GM21529 (cell line): ENCODE data around the gene ARPC5.
"Not testable (repeated sequence)": the region's sequence is repeated elsewhere in the genome, so short reads cannot be mapped to it uniquely, and the experiment has no call there.

Source experiments
- ATAC-seq: cut with Tn5 transposase; IDR thresholded peaks from one replicate; pipeline ENCODE4 v1.9.1; 2021; ENCODE audit not compliant: unreplicated experiment

ARPC5 gene

DNA sequence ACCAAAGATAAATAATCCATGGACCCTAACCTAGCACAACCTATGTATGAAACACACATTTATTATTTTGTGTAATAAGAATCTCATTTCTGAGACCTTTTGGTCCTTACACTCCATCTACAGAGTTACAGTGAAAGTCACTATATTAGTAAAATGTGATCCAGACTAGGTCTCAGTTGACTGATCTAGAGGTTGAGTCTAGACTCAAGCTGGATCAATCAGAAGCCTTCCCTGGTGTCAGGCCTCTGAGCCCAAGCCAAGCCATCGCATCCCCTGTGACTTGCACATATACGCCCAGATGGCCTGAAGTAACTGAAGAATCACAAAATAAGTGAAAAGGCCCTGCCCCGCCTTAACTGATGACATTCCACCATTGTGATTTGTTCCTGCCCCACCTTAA is 22.6 kb downstream of the ARPC5 start:
- ATAC-seq: not testable (repeated sequence)

DNA sequence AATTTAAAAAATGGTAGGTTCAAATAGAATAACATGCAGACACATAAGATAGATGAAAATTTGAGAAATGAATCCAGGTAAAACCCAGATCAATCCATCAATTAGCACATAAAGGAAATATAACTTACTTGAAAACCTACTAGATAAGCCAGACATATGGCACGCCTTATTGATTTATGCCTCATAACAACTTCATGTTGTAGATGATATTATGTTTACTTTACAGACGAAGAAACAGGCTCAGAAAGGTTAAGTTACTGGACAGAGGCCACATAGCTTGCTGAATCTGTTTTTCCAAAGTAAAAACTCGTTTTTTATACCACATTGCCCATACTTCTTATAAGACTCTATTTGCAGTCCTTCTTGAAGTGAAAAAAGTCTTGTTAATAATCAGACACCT is 23.2 kb downstream of the ARPC5 start:
- no peak for ATAC-seq

DNA sequence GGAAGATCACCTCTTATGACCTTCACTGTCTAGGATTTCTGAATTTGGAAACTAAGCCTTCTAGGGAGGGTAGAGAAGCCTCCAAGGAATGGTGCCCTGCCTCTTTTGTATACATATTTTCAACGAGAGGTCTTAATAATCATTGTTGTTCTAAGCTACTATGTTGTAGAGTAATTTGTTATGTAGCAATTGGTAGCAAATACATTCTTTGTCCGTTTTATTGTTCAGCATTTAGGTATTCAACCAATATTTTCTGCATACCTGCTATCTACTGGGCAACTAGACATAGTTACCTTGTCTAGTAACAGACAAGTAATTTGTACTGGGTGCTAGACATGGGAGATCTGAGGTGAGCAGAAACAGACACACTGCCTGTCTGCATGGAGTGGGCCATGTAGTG is 24.6 kb downstream of the ARPC5 start:
- ATAC-seq: no peak

DNA sequence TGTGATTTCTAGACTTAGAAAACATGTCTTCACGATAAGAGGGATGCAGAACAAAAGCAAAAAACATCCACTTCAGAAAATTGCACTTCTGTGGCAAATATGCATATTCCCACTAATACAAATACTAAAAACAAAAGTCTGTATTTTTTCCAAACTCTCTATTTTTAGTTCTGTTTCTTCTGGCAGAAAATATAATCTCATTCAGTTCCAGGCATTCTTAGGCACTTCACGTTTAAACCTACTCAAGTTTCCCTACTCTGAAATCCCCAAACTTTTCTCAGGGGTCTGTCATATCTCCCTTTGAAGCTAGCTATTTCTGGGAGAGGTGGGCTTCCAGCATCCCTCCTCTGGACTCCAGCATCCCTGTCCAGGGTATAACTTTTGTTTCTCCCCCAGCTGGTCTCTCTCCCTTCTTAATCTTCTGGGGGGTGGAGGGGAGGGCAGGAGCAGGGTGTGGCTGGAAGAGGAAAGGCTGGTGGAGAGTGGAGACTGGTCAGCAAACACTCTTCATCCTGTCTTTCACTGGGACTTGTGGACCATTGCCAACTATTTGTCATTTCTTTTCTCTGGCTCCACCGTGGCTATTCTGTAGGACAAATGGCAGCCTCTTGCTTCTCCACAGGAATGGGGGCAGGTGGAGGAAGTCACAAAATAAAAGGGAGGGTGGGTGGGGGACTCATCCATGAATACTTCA is 25.7 kb downstream of the ARPC5 start:
- ATAC-seq: no peak

DNA sequence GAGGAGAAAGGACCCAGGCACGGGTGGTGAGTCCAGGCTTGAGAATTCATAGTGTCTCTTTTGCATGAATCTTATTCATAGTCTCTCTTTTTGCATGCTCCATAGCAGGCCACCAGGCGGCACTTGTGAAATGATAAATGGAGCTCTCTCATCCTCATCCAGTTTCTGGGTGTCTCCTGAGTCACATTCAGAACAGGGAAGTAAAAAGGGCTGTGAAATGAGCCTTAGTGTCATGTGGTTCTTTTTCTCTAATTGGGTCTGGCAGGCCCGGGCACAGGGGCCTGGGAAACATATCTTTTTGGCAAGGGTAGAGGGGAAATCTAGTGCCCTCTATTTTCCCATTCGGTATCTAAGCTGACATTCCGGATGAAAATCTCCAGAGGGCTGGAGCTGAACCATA is 26.3 kb downstream of the ARPC5 start:
- peak; percentile 55 for ATAC-seq

DNA sequence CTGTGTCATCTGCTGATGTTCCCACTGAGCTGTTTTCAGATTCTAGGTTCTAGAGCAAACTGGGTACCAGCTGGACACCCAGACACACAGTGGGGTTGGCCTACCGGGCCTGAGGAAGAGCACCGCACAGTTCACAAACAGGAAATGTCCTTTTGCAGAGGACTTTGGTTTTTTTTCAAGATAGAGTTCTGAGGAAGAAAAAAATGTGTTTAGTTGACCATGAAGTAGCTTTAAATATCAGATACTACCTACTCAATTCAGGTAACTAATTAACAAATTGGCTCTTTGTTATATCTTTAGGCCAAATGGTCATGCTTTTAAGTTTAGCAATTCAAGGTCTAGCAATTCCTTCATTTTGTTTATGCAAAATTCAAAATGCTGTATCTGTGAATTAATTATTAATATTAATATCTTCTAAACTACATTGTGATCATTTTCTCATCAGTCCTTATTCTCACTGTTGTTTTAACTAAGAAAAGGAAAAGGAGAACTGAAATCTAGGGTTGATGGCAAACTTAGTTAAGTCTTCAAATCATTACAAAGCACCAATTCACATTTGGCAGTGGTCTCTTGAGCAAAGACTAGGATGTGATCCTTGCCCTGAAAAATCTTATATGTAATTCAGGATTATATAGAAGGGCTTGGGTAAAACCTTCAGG is 28.1 kb downstream of the ARPC5 start:
- peak; percentile 37 for ATAC-seq

DNA sequence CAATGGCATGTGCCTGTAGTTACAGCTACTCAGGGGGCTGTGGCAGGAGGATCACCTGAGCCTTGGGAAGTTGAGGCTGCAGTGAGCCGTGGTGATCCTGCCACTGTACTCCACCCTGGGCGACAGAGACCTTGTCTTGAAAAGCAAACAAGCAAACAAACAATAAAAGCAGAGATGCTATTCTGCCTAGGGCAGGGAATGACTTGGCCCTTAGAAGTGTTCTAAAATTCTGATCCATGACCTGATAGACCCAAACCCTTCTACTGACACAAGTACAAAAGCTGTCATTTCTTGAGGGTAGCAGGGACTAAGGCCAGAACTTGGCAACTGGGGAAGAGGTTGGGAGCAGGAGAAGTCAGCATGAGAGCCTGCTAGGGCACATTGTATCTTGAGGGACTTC is 29.7 kb downstream of the ARPC5 start:
- ATAC-seq: no peak

DNA sequence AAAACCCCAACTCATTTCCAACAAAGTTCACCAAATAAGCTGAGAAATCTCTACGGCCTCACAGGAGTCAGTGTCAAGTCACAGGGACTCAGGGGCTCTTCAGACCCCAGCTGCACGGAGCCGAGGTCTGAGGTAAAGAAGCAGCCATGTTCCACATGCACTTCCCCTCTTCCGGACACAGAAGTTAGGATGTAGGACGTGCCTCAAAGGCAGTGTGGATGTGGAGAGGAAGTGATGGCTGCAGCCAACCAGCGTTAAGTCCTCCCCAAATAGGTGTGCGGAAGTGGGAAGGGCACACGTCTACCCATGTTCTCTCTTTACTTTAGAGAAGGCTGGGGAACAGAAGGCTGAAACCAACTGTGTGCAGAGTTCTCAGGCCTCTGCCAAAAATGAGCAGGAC is 30.8 kb downstream of the ARPC5 start:
- ATAC-seq: peak; percentile 17

DNA sequence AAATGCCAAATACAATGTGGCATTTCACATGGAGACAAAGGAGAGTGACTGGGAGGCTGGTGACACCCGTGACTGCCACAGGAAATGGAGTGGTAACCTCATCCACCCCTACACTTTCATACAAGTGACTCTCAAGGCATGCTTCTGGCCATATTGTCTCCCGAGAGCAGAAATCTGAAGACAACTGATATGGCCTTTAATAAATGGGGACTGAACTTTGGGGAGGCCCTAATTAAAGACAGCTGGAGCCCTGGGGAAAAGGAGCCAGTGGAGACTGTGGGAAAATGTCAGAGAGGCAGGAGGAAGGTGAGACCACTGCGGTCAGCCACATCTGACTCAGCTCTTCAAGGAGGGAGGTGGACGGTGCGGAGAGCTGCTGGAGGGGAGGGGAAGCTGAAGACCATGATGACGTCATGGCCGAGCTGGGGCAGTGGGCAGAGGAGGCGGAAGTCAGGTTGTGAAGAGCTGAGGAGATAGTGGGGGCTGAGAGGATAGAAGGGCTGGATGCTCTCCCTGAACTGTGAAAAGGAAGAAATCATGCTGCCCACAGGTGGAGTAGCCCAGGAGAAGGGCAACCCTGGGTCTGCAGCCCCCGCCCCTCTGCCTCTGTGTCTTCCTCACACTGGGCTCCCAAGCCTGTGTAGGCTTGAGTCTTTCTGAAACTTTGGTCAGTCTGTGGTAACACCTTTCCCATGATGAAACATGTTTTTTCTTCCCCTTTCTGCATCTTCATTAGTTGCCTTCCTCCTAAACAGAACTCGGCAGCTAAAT is 31.4 kb downstream of the ARPC5 start:
- peak; percentile 35 for ATAC-seq

DNA sequence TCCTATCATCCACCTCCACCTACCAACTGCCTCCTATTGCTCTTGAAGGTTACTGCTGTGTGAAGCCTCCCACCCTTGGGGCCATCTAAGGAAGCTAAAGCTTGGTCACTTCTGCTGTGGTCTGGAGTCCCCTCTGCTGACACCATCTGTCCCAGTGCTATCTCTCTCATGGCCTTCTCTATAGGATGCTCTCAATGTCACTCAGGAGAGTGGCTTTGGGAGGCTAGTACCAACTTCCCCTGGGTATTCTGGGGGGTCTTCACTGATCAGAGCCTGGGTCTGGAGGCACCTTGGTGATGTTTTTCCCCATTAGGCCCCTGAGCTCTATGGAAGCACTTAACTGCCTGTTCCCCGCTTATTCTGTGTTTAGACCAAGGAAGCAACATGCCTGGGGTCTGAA is 33.1 kb downstream of the ARPC5 start:
- ATAC-seq: no peak

DNA sequence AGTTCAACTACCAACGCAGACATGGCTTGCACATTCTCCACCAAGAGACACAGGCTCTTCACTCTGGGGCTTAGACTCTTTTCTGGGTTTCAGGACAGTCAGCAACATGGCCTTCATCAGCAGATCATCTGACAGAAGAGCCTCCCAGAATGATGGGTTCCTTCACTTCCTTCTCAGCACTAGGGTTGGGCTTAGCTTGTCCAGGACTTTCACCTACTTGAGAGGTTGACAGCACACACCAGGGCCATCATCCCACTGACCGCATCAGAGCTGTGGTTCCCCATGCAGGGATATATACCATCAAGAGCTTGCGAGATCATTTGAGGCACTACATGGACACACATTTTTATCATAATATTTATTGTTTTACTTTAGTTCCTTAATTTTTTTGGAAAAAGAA is 34.9 kb downstream of the ARPC5 start:
- no peak for ATAC-seq

DNA sequence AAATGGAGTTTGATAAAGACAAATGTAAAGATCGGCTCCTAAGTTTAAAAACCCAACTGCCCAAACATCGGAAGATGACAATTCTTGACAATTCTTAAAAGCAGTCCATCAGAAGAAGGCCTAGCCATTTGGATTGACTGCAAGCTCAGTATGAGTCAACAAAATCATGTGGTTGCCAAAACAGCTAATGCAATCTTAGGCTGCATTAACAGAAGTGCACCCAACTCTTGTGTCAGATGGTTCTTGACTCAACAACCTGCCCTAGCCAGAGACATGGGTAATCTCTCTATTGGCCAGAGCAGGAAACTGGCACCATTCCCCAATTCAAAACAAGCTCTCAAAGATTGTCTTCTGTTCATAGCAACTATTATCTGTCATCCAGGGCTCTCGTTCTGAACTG is 35.4 kb downstream of the ARPC5 start:
- ATAC-seq: no peak

DNA sequence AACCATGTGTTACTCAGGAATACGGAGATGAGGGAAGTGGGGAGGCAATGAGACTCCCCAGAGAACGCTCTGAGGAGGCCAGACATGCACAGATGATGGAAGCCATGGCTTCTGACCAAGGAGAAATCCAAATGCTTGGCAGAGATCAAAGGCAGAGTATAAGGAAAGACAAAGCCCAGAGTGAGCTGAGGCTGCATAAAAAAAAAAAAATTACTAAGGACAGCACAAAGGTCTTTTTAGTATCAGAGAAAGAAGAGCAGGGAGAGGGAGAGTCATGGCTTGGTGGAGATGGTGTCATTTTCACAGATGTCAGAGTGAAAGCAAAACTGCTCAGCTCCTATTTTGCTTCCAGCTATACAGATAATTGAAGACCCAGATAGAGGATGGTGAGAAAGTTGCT is 37.2 kb downstream of the ARPC5 start:
- peak; percentile 84 for ATAC-seq

DNA sequence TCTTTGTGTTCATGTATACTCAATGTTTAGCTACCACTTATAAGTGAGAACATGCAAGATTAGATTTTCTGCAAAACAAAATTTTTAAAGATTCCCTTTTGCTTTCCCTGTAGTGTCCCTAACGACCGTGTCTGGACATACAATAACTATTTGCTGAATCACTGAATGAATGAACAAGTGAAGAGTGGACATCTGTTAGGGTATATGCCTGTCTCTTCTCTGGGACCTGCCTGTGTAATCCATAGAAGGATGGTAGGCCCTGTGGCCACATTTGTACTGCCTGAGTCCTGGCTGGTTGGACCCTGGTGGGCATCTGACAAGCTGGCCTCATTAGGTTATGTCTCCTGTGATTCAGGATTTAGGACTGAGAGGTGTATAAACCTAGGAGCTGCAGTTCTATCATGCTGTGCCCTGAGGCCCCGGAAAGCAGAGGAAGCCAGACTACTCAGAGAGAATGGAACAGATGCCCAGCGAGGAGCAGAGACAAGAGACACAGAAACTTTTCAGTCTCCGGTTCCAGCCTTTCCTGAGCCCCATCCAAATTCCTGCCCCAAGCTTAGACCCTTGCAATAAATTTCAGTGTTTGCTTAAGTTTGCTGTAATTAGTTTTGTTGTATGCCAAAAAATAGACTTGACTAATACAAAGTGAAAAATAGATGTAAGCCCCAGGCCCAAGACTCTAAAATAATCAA is 37.8 kb downstream of the ARPC5 start:
- no peak for ATAC-seq

DNA sequence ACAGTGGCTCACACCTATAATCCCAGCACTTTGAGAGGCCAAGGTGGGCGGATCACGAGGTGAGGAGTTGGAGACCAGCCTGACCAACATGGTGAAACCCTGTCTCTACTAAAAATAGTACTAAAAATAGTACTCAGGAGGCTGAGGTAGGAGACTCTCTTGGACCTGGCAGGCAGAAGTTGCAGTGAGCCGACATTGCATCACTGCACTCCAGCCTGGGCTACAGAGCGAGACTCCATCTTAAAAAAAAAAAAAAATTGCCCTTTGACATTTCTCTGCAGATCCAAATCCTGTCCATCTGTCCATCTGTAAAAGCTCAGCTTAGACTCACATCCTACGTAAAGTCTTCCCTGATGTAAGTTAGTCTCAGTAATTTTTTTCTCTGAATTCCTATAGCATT is 39.1 kb downstream of the ARPC5 start:
- no peak for ATAC-seq

DNA sequence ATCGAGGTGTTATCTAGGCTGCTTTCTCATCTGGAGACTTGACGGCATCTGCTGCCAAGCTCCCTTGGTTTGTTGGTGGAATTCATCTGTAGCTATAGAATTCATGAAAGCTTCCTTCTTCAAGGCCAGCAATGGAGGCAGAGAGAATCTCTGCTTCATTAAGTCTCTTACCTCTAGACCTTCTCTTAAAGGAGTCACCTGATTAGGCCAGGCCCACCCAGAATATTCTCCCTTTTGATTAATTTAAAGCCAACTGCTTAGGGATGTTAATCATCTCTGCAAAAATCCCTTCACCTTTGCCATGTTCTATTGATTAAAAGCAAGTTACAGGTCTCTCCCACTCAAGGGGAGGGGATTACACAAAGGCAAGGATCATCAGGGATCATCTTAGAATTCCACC is 40.0 kb downstream of the ARPC5 start:
- no peak for ATAC-seq

DNA sequence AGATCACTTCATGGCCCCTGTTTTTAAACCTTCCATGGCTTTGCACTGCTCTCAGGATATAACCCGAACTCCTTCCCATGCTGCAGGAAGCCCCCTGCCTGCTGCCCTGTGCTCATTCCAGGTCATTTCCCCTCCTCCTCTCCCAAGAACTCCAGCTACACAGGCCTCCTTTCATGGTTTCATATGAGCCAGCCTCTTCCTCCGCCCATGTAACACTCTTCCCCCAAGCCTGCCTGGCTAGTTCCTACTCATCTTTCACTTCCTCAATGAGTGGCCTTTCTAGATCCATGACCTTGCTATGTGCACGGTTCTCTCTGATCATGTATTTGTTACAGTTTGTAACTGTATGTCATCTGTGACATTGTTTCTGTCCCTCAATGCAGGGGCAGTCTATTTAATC is 42.2 kb downstream of the ARPC5 start:
- ATAC-seq: peak; percentile 45

DNA sequence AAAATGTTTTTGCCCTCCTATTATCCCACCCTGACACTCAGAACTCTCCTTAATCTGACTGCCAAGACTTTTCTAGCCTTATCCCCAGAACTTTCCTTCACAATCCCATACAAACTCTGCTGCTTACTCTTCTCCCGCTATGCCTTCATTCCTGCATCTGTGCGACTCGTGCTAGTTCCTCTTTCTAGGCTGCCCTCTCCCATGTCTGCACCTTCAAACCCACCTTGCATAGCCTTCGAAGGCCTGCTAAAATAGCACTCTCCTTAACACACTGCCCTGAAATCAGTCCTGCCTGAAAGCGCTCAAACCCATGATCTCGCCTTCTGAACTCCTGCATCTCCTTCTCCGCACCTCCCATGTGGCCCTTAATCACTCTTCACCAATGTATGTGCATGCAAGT is 42.9 kb downstream of the ARPC5 start:
- no peak for ATAC-seq

DNA sequence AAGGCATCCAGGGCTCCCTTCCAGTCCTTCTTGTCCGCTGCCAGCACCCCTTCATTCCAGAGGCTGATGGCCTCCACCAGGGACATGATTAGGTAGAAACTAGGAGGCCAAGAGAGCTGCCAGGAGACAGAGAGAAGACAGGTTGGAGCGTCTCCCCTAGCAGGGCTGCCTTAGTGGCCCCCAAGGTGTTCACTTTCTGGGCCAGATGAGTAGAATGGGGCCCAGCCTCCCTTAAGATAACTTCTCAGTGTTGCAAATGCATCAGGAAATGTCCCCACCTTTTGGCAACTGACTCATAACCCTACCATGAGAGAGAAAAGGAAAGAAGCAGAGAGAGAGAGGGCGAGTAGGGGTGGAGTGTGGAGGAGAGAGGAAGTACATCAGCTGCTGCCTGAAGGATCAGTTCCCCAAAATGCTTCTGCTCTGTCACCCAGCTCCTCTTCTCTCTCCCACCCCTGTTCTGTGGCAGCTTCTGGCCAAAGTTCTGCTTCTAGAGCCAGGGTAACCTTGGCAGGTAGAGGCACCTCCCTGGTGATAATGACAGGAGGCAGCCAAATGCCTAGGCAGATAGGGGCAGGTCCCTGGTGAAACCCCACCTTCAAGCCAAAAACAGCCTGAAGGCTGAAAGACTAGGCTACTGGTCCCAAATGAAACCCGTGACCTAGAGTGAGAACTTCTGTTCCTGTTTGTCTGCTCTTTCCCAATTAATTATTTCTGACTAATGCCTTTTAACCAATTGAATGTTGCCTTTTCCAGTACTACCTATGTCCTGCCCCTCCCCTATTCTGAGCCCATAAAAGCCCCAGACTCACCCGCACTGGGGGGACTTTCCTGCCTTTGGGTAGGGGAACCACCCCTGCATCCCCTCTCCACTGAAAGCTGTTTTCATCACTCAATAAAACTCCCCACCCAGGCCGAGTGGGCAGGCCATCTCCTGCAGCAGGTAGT is 45.1 kb downstream of the ARPC5 start, which contains the start of gene NCF2:
TSS of gene NCF2 (minus strand) at position 216 of the 948 bp plus-strand sequence. CDS start at position 86, 130 bp downstream.
- peak; percentile 82 for ATAC-seq

DNA sequence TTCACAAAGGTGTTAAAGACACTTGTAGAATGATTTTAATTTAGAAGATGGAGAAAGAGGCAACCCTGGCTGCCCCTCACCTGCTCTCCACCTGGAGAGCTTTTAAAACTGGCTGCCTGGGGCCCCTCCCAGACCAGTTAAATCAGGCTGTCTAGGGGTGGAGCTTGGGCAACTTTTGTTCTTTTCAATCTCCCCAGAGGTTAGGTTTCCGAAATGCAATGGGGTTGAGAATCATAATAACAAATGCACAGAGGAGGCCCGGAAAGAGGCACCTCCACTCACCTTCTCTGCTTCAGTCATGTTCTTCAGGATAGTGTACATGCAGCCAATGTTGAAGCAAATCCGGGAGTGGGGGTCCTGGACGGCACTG is 45.7 kb downstream of the ARPC5 start:
- ATAC-seq: peak; percentile 20
